C4-2B (cell line): ENCODE measurements around the gene RBPMS2.

Experiments
- H3K27ac ChIP-seq: fragments of 450-650 bp; 2 replicates; pipeline ENCODE4 v1.5.1; 2017
- ZFX ChIP-seq: fragments of 450-650 bp; IDR thresholded peaks from 2 replicates; pipeline ENCODE4 v1.6.1; 2017
- TF ChIP-seq, protein P1 (sequence below): fragments of 450-650 bp; conservative IDR thresholded peaks from 2 replicates; pipeline ENCODE4 v1.5.1; 2017; ENCODE audit warnings: mild to moderate bottlenecking

Gene RBPMS2

GRCh38 chr15:64779024-64779423 is 3.6 kb upstream of the RBPMS2 start:
- TF ChIP-seq, protein P1, sequence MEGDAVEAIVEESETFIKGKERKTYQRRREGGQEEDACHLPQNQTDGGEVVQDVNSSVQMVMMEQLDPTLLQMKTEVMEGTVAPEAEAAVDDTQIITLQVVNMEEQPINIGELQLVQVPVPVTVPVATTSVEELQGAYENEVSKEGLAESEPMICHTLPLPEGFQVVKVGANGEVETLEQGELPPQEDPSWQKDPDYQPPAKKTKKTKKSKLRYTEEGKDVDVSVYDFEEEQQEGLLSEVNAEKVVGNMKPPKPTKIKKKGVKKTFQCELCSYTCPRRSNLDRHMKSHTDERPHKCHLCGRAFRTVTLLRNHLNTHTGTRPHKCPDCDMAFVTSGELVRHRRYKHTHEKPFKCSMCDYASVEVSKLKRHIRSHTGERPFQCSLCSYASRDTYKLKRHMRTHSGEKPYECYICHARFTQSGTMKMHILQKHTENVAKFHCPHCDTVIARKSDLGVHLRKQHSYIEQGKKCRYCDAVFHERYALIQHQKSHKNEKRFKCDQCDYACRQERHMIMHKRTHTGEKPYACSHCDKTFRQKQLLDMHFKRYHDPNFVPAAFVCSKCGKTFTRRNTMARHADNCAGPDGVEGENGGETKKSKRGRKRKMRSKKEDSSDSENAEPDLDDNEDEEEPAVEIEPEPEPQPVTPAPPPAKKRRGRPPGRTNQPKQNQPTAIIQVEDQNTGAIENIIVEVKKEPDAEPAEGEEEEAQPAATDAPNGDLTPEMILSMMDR: no peak
- TF ChIP-seq ZFX: no peak

DNA sequence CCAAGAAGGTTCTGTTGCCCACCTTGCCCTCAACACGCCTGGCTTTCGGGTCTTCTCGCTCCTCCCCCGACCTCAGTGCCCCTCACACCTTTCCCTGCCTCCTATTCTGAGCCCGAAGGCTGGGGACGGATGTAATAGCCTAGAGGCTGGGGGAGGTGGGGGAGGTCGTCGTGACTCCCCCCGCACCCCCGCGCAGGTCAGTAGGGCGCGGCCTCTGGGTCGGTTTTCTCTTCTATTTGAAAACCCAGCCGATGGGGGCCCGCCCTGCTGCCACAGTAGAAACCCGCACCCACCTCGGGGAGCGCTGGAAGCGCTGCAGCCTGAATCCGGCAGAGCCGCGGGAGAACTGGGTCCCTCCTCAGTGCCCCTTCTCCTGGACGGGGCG is 1.0 kb upstream of the RBPMS2 start:
- no peak for TF ChIP-seq ZFX
- TF ChIP-seq, protein P1: no peak
- peak overlapping the region; percentile 73 for H3K27ac ChIP-seq

More at GRCh38 chr15:64779024-64779423, 3.6 kb upstream of the RBPMS2 start:
- no peak overlapping the region for H3K27ac ChIP-seq

DNA sequence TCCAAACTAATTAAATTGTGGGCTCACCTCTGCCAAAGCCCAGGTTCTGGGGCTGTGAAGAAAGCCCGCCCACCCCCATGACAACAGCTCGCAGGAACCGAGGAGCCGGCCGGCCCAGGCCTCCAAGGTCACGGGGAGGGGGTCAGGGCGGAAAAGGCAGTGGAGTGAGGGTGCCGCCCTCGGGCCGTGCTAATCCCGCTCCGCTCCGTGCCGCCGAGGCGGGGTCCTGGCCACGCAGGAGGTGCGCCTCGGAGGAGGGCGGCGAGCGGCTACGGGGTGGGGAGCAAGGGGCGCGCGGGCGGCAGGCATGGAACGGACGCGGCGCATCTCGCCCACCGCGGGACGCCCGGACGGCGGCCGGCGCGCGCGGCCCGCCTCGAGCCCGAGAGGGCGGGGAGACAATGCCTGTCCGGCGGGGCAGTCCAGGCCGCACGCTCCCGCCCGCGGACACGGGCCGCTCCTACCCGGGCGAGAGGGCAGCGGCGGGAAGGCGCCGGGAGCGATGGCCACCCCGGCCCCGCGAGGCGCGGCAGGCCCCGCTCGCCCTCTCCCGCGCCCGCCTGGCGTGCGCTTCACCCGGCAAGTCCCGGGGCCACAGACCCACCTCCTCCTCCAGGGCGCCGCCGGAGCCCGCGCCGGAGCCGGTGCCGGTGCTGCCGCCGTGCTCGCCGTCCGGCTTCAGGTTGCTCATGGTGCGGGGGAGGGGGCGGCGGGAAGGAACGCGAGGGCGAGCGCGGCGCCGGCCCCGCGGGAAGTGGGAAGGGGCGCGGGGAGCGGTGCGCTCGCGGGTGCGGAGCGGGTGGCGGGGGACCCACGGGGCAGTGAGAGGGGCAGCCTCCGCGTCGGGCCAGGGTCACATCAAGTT is 528 bp downstream of the RBPMS2 start:
- H3K27ac ChIP-seq: peak overlapping the region; percentile 73

DNA sequence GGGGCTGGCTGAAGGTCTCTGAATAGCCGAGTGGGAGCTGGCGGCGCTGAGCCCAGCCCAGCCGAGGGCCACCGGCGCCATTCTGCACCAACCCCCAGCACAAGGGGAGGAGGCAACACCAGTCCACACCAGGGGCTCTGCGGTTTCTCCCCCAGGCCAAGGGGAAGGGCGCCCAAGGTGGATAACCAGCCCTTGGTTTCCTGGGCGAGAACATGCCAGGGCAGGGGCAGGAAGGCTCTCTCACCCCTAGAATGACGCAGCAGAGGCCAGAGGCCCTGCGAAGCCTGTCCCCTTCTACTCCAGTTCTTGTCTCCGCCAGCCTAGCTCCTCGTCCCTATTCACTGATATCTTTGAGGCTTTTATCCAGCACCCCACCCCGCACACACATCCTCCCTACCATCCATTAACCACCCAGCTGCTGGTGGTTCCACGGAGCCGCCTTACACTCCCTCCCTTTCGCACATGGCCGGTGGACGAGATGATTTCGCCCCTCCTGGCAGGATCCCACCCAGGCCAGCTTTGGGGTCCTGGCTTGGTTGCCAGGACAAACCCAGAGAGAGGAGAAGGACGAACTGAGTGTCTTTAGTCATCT is 1.3 kb downstream of the RBPMS2 start:
- H3K27ac ChIP-seq: peak overlapping the region; percentile 73
- TF ChIP-seq, protein P1: no peak
- TF ChIP-seq ZFX: no peak

More for the DNA sequence above, 528 bp downstream of the RBPMS2 start:
- peak; percentile 94 for TF ChIP-seq ZFX
- TF ChIP-seq, protein P1: no peak

GRCh38 chr15:64773606-64774005 is 1.8 kb downstream of the RBPMS2 start:
- H3K27ac ChIP-seq: no peak overlapping the region
- TF ChIP-seq, protein P1: no peak
- TF ChIP-seq ZFX: no peak

GRCh38 chr15:64772964-64773363 is 2.4 kb downstream of the RBPMS2 start:
- H3K27ac ChIP-seq: no peak overlapping the region
- no peak for TF ChIP-seq ZFX
- TF ChIP-seq, protein P1: no peak

- no peak overlapping the region for H3K27ac ChIP-seq
- TF ChIP-seq ZFX: no peak
- TF ChIP-seq, protein P1: no peak
These were observed 2.9 kb downstream of the RBPMS2 start for GRCh38 chr15:64772488-64772887.
